ENCODE results near the gene WDFY3.

The WDFY3 gene

DNA sequence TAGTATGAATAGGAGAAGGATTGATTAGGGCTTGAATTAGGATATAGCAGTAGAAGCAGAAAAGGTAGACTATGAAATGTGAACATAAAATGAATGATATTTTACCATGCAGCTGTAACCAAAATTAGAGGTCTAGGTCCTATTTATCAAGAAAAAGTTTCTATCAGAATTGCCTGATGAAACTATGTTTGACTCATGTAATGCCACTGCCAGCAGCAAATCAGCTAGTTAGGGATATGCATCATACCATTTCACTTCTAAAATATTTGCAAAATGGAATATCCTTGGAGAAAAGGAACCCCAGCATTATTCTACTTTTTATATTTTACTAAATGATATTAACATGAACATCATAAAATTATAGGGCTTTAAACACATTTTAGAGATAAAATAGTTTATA lies 188.4 kb downstream of the WDFY3 start:
- no peak for TF ChIP-seq CTCF (IDR thresholded peaks at IDR 0.05; ENCODE audit: borderline replicate concordance, control extremely low read depth, extremely low read depth, insufficient read depth, missing control alignments)
- in situ Hi-C loops (cut with MboI; ENCODE audit: low sequenced_read_pairs, unreplicated experiment), result no loop called here
- no peak for DNase-seq (ENCODE audit: low spot score)

GRCh38 chr4:84767168-84767567 lies 199.3 kb downstream of the WDFY3 start:
- in situ Hi-C loops (cut with MboI; ENCODE audit: low sequenced_read_pairs, unreplicated experiment), result no loop called here
- TF ChIP-seq CTCF (IDR thresholded peaks at IDR 0.05; ENCODE audit: borderline replicate concordance, control extremely low read depth, extremely low read depth, insufficient read depth, missing control alignments), result no peak

GRCh38 chr4:84753321-84753972 lies 213.0 kb downstream of the WDFY3 start:
- in situ Hi-C loops (cut with MboI; ENCODE audit: low sequenced_read_pairs, unreplicated experiment), result no loop called here
- DNase-seq (ENCODE audit: low spot score), result no peak

More at GRCh38 chr4:84767168-84767567, 199.3 kb downstream of the WDFY3 start:
- DNase-seq (ENCODE audit: low spot score), result no peak

GRCh38 chr4:84751707-84752106 lies 214.8 kb downstream of the WDFY3 start:
- in situ Hi-C loops (cut with MboI; ENCODE audit: low sequenced_read_pairs, unreplicated experiment), result no loop called here
- DNase-seq (ENCODE audit: low spot score), result no peak
- TF ChIP-seq CTCF (IDR thresholded peaks at IDR 0.05; ENCODE audit: borderline replicate concordance, control extremely low read depth, extremely low read depth, insufficient read depth, missing control alignments), result no peak

More at GRCh38 chr4:84753321-84753972, 213.0 kb downstream of the WDFY3 start:
- TF ChIP-seq CTCF (IDR thresholded peaks at IDR 0.05; ENCODE audit: borderline replicate concordance, control extremely low read depth, extremely low read depth, insufficient read depth, missing control alignments), result no peak

DNA sequence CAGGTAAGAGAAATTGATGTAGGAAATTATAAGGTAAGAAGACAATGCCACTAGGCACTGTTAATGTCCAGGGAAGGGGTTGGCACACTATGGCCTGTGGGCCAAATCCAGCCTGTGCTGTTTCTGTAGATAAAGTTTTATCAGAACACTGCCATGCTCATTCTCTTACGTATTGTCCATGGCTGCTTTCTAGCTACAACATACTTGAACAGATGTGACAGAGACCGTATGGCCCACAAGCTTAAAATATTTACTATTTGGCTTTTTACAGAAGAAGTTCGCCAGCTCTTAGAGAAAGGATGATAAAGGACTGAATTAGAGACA lies 215.6 kb downstream of the WDFY3 start:
- in situ Hi-C loops (cut with MboI; ENCODE audit: low sequenced_read_pairs, unreplicated experiment), result no loop called here
- DNase-seq (ENCODE audit: low spot score), result no peak
- TF ChIP-seq CTCF (IDR thresholded peaks at IDR 0.05; ENCODE audit: borderline replicate concordance, control extremely low read depth, extremely low read depth, insufficient read depth, missing control alignments), result no peak

DNA sequence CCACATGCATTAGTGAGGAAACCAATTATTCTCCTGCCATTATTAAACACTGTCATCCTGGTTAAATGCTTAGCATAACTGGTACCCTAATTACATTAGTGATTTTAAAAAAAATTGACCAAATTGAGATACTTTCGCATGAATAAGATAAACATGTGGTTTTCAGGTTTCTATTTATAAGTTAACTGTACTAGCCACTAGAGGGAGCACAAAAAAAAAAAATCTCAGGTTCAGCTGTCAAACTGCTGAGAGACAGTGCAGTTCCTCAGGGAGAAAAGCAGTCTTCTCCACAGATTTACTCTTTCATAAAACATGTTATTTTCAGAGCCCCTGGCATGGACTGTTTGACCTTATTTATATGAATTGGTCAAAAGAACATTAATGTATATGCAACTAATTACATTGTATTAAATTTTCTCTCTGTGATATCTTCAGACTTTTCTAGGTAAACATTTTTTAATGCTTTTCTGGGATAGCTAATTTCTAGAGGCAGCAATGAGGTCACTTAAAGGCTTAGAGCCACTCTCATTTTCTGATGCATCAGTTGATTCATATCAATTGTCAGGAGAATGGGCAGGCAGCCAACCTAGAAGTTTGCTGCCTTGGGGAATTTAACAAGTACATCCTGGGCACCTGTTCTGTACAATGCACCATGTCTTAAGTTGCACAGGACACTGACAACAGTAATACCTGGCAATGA lies 216.1 kb downstream of the WDFY3 start:
- TF ChIP-seq CTCF (IDR thresholded peaks at IDR 0.05; ENCODE audit: borderline replicate concordance, control extremely low read depth, extremely low read depth, insufficient read depth, missing control alignments), result peak; percentile 17
- DNase-seq (ENCODE audit: low spot score), result peak; percentile 32
- in situ Hi-C loops (cut with MboI; ENCODE audit: low sequenced_read_pairs, unreplicated experiment), result no loop called here

Measured in GM13976 (cell line).